Activated T-helper 2 cell treated with anti-CD3 and anti-CD28 coated beads, Interferon-gamma antibody, Interleukin-2, Interleukin-4, amounts not matched to agents 10 μg/mL and 5 μg/mL and 100 μg/mL, durations not matched to agents 14 hours and 24 hours and 36 hours (primary cell): Measurements from ENCODE around the gene MED12L. TPM values are rescaled to one million over a fixed set of nuclear protein-coding genes. Genes with fewer than 3 reads are reported as not detected.
"Not testable (repeated sequence)": the region's sequence is repeated elsewhere in the genome, so short reads cannot be mapped to it uniquely, and the experiment has no call there.

Experiments used
- DNase-seq: peaks from one replicate; pipeline ENCODE4 v3.0.0; 2021; ENCODE audit warnings: low spot score
- H3K27ac Mint-ChIP-seq: one replicate; pipeline ENCODE4 v1.8.0; 2021; ENCODE audit warnings: mixed read lengths
- H3K27me3 Mint-ChIP-seq: one replicate; pipeline ENCODE4 v1.8.0; 2021; ENCODE audit warnings: low read depth, mixed read lengths
- H3K36me3 Mint-ChIP-seq: one replicate; pipeline ENCODE4 v1.8.0; 2021; ENCODE audit warnings: low read depth, mixed read lengths
- H3K4me1 Mint-ChIP-seq: one replicate; pipeline ENCODE4 v1.8.0; 2021; ENCODE audit warnings: low read depth, mixed read lengths
- H3K4me3 Mint-ChIP-seq: one replicate; pipeline ENCODE4 v1.8.0; 2021; ENCODE audit warnings: low read depth, mild to moderate bottlenecking, moderate library complexity, mixed read lengths
- H3K9me3 Mint-ChIP-seq: one replicate; pipeline ENCODE4 v1.8.0; 2021; ENCODE audit warnings: mixed read lengths
- intact Hi-C: fragments of 100-400 bp; cut with micrococcal nuclease; formaldehyde crosslinking; loops from one replicate; pipeline ENCODE4 v1.15.1; 2023
- total RNA-seq: library from RNA; stranded (reverse); gene quantifications from 2 replicates; pipeline ENCODE4 v1.2.3, GENCODE V29; 2022

MED12L gene
- total RNA-seq, 1 donor from 2014 or later: 8.7 TPM

DNA sequence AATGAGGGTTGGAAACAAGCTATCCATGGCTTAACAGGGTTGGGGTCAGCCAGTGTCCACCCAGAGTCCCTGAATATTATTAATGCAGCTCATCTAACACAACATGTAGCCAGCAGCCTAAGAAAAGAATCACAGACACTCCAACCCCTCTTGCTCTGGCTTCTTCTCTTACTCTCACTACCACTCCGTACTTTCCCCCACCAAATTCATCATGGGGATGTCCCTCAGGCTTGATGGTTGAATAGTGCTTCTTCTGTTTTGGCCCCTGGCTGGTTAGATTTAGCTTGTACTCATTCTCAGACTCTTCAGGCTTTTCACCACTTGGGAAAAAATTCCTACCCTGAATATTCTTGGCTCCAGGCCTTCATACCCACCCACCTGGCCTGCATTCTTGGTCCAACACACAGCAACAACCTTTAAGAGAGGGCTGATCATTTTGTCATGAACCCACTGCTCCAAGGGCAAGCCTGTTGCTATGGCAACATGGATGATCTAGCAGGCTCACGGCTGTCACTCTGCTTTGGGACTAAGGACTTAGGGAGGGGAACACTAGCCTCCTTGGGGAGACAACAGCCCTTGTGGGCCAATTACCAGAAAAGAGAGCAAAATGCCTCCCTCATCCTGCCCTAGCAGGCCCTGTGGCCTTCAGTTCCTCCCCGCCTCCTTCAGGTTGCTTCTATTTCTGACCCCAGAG, 9.4 kb upstream of the MED12L start:
- no peaks in the 10 kb centered on the region for H3K36me3 Mint-ChIP-seq
- DNase-seq: no peak
- H3K4me3 Mint-ChIP-seq: no peak overlapping the region
- peaks cover 19% of the 10 kb centered on the region for H3K27me3 Mint-ChIP-seq
- no peaks in the 10 kb centered on the region for H3K4me1 Mint-ChIP-seq
- intact Hi-C loops: no loop called here
- H3K27ac Mint-ChIP-seq: no peak overlapping the region
- no peaks in the 10 kb centered on the region for H3K9me3 Mint-ChIP-seq

DNA sequence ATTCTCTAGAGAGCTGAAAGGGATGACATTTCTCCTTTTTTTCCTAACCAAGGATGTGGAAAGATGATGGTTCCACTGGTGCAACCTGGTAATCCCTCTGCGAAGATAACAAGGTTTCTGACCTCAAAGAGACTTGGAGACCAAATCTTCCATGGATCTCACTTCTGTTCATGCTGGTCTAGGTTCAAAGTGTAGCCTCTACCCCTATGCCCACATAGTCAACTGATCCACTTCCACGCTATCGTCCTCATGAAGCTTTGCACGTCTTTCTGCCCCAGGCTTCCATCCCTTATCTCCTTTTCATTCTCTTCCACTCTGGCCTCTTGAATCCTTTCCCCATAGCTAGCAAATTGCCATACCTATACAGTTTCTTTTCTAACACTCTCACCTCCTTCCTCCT, 8.8 kb upstream of the MED12L start:
- H3K36me3 Mint-ChIP-seq: no peaks in the 10 kb centered on the region
- H3K27ac Mint-ChIP-seq: no peak overlapping the region
- H3K4me1 Mint-ChIP-seq: no peaks in the 10 kb centered on the region
- H3K4me3 Mint-ChIP-seq: no peak overlapping the region
- no peaks in the 10 kb centered on the region for H3K9me3 Mint-ChIP-seq
- DNase-seq: no peak
- intact Hi-C loops: no loop called here
- peaks cover 17% of the 10 kb centered on the region for H3K27me3 Mint-ChIP-seq

DNA sequence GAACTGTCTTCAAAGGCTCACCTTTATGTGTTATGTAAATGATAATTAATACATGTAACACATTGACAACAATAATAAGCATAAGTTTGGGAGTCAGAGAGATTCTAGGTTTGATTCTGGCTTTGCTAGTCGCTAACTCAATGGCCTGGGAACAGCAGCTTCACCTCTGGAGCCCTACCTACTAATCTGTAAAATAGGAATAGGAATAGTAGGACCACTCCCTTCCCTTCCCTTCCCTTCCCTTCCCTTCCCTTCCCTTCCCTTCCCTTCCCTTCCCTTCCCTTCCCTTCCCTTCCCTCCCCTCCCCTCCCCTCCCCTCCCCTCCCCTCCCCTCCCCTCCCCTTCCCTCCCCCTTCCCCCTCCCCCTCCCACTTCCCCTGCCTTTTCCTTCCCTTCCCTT, 4.4 kb upstream of the MED12L start:
- intact Hi-C loops: loop anchor here (10.0 kb wide), 3 partner anchors 204 to 666 kb away; no protein-coding TSS in a partner anchor

DNA sequence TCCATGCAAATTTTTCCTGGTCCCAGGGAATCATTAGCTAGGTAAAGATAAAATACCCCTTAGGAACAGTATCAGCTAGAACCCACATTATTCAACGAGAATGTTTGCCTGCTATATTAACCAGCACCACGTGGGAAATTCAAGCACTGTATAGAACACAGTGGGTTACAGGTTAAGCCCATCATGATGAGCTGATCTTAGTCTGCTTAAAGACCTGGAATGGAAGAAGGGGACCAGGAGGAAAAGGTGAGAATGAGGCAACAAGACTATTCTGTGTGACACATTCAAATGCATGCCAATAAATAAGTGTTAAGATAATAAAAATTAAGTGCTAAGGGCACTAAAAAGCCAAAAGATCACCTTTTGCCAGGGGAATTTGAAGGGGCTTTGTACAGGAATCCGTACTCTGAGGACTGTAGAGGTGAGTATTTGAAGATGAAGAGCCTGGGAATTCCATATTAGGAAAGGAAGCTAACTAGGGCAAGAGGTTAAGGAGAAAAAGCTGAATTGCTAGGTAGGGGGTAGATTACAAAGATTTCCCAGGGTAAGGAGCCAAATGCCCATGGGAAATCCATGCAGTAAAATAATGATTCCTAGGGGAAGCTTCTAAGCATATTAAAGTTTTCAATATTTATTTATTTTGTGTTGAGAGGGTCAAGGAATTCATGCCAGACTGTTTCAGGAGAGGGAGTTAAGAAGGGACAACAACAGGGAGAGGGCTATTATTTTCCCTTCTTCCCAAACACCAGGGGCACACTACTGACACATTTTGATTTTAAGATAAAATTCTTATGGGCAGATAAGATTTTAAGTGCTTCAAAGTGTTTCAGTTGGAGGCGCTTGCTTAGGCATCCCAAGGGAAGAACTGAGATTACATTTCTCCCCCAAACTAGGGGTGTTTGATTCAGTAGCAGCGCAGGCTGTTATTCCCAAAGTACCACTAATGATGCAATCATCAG, 2.3 kb upstream of the MED12L start:
- Mint-ChIP-seq H3K27ac (no peak overlapping the region), H3K4me1 (peaks cover 11% of the 10 kb centered on the region), H3K36me3 (no peaks in the 10 kb centered on the region), H3K27me3 (peaks cover 59% of the 10 kb centered on the region), H3K9me3 (no peaks in the 10 kb centered on the region), H3K4me3 (peak overlapping the region; percentile 30)
- intact Hi-C loops: loop anchor here (10.0 kb wide), 3 partner anchors 202 to 668 kb away; no protein-coding TSS in a partner anchor
- DNase-seq: no peak

More for the DNA sequence above, 4.4 kb upstream of the MED12L start:
- H3K4me1 Mint-ChIP-seq, H3K4me3 Mint-ChIP-seq, H3K27ac Mint-ChIP-seq, H3K36me3 Mint-ChIP-seq, DNase-seq, H3K9me3 Mint-ChIP-seq: not testable (repeated sequence)
- H3K27me3 Mint-ChIP-seq: peaks cover 46% of the 10 kb centered on the region

DNA sequence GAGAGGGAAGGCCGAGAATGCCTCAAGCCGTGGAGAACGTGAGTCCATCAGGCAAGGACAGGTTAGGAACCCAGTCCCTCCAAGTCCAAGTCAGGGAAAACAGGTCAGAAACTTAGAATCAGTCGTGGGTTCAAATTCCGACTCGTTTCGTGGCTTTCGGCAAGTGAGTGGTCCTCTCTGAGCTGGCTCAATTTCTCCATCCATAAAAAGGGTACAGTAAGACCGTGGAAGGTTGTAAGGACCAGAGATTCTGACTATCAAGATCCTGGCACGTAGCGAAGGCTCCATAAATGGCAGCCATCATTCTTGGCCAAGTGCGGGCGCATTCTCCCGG, 604 bp upstream of the MED12L start:
- peaks cover 56% of the 10 kb centered on the region for H3K27me3 Mint-ChIP-seq
- intact Hi-C loops: loop anchor here (5.0 to 10.0 kb wide), 8 partner anchors 142 to 670 kb away; partner anchors contain the start of genes EIF2A and SERP1
- H3K36me3 Mint-ChIP-seq: no peaks in the 10 kb centered on the region
- H3K9me3 Mint-ChIP-seq: no peaks in the 10 kb centered on the region
- DNase-seq: no peak
- peaks cover 11% of the 10 kb centered on the region for H3K4me1 Mint-ChIP-seq
- no peak overlapping the region for H3K27ac Mint-ChIP-seq
- peak overlapping the region; percentile 64 for H3K4me3 Mint-ChIP-seq

DNA sequence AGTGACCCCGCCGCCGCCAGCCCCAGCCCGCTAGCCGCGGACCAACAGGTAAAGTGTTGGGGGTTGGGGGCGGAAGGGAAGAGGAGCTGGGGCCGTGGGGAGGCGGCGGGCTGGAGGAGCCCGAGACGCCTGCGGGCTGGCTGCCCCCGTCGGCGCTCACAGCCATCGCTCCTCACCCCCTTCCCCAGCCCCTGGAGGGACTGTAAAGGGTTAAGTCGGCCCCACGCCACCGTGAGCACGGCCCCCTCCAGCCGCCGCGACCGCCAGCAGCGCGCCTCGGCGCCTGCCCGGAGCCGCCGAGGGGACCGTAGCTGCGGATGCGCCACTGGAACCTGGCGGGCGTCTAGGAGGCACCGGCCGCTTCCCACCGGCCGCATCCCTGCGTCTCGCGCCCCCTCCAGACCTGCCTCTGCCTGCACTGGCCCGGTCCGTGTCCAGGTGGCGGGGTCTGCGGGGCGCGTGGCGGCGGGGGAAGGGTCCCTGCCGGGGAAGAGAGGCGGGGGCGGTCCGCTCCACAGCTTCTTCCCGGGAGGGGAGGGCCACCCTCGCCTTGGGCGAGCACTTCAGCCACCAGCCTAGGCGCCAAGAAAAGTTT, 522 bp downstream of the MED12L start:
- peak overlapping the region; percentile 86 for H3K4me3 Mint-ChIP-seq
- peaks cover 52% of the 10 kb centered on the region for H3K27me3 Mint-ChIP-seq
- H3K36me3 Mint-ChIP-seq: no peaks in the 10 kb centered on the region
- peak; percentile 17 for DNase-seq
- no peaks in the 10 kb centered on the region for H3K9me3 Mint-ChIP-seq
- no peak overlapping the region for H3K27ac Mint-ChIP-seq
- peaks cover 11% of the 10 kb centered on the region for H3K4me1 Mint-ChIP-seq
- intact Hi-C loops: loop anchor here (1.0 to 10.0 kb wide), 10 partner anchors 49 to 671 kb away; partner anchors contain the start of genes EIF2A and SERP1

DNA sequence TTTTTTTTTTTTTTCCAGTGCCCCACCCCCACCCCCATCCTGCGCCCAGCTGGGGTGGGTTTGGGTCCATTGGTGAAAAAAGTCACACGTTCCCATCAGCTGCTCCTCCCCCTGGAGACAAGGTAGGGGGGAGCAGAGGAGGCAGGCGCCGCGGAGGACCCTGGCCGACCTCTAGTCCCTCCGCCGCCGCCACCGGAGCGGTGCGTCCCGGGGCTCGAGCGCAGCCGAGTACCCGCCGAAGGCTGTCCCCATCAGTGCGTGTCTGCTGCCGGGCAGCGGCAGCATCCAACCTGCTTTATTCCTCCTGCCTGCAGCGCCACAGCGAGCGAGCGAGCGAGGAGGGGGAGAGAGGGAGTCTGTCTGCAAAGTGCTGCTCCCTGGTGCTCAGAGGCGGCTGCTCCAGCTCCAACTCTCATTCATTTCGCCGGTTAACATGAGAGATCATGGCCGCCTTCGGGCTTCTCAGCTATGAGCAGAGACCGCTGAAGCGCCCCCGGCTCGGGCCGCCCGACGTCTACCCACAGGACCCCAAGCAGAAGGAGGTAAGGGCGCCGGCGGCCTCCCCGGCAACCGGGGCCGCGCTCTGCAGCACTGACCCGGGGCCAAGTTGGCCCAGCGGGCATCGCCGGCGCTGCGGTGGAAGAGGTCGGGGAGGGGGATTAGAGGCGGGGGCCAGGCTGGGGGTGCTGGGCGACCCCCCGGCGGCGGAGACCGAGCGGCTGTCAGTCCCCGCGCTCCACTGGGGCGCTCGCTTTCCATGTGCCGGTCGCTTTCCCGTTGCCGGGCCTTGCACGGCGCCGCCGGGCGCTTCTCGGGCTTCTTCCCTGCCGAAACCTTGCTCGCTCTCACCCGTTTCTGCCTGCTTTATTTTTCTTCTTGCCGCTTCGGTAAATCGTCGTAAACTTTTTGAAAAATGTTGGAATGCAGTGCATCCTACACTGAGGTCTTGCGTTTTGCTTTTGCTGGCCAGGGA, 1.3 kb downstream of the MED12L start:
- Mint-ChIP-seq H3K9me3 (no peaks in the 10 kb centered on the region), H3K4me1 (peaks cover 11% of the 10 kb centered on the region), H3K27ac (peak overlapping the region; percentile 46), H3K36me3 (no peaks in the 10 kb centered on the region), H3K27me3 (peaks cover 52% of the 10 kb centered on the region), H3K4me3 (peak overlapping the region; percentile 86)
- intact Hi-C loops: loop anchor here (1.0 to 10.0 kb wide), 10 partner anchors 49 to 672 kb away; partner anchors contain the start of genes EIF2A and SERP1
- peak; percentile 67 for DNase-seq

DNA sequence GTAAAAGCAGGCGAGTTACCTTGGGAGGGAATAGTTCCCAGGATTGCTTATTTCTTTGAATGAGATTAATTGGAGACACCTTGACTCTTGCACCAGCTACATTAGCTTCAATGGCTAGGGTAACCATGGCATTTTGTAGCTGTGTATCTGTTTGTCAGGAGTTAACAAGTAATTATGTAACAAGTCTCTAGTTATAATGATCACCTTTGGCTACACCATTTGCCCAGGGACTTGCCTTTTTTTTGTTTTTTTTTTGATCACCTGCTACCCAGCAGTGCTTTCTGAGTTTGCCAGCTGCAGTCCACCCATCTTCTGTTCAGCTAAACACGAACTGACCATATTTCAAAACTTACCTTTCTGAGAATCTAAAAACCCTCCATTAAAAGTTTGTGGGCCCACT, 2.2 kb downstream of the MED12L start:
- no peaks in the 10 kb centered on the region for H3K36me3 Mint-ChIP-seq
- H3K27ac Mint-ChIP-seq: no peak overlapping the region
- H3K9me3 Mint-ChIP-seq: no peaks in the 10 kb centered on the region
- H3K4me1 Mint-ChIP-seq: peaks cover 13% of the 10 kb centered on the region
- intact Hi-C loops: loop anchor here (5.0 to 10.0 kb wide), 8 partner anchors 140 to 673 kb away; partner anchors contain the start of genes EIF2A and SERP1
- H3K27me3 Mint-ChIP-seq: peaks cover 47% of the 10 kb centered on the region
- DNase-seq: no peak
- peak overlapping the region; percentile 80 for H3K4me3 Mint-ChIP-seq

DNA sequence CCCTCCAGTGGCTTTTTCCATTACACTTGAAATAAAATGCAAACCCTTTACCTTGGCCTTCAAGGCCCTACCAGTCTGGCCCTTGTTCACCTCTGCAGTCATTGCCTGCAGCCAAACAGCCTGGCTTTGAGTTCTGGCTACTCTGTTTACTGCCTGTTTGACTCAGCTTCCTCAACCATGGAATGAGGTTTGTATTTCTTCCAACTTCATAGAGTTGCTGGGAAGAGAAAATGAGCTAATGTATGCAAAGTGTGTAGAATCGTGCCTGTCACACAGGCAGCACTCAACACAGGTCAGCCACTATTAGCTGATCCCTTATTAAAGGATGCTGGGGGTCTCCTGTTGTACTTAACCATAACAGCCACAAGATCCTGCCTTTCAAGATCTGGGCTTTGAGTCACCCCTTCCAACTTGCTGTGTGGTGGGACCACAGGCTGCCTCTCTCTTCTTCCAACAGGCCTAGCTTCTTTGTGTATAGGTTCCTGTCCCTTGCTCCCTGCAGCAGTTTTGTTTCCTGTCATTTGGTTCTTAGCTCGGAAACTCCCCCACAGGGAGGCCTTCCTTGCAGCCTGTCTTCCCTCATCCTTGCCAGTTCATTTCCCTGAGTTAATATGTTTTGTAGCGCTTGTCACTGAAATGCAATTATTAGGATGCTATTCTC, 6.4 kb downstream of the MED12L start:
- H3K9me3 Mint-ChIP-seq: no peaks in the 10 kb centered on the region
- H3K36me3 Mint-ChIP-seq: no peaks in the 10 kb centered on the region
- no peak for DNase-seq
- H3K4me3 Mint-ChIP-seq: no peak overlapping the region
- H3K27ac Mint-ChIP-seq: no peak overlapping the region
- H3K27me3 Mint-ChIP-seq: peaks cover 33% of the 10 kb centered on the region
- intact Hi-C loops: no loop called here
- H3K4me1 Mint-ChIP-seq: peaks cover 8% of the 10 kb centered on the region

DNA sequence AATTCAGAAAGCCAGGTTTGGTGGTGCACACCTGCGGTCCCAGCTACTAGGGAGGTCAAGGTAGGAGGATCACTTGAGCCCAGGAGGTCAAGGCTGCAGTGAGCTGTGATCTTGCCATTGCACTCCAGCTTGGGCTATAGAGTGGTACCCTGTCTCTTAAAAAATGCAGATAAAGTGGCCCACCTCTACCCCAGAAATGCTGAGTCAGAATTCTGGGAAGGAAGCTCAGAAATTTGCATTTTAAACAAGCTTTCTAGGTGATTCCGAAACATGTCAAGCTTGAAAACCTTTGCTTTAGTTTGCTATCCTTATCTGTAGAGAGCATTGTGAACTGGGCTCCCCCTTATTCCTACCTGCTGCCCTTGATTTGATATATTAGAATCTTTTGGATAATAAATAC, 7.7 kb downstream of the MED12L start:
- Mint-ChIP-seq H3K27me3 (peaks cover 25% of the 10 kb centered on the region), H3K9me3 (no peaks in the 10 kb centered on the region), H3K4me3 (no peak overlapping the region), H3K36me3 (no peaks in the 10 kb centered on the region), H3K4me1 (peaks cover 4% of the 10 kb centered on the region), H3K27ac (no peak overlapping the region)
- no peak for DNase-seq
- intact Hi-C loops: no loop called here

DNA sequence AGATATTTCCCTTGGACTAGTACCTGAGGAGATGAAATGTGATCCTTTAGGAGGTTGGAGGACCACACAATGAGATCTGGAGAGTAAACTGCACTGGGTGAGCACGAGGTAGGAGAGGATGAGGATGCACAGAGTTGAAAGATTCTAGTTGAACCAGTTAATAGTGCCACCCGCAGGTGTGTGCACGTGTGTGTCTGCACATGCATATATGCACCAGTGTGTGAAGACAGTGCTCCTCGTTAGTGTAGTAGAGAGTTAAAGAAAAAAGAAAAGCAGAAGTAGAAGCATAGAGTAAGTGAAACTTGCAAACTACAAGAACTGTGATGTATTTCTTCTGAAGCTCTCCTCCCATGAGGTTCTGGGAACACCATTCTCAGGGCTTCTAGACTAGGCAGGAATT, 8.4 kb downstream of the MED12L start:
- intact Hi-C loops: no loop called here
- no peaks in the 10 kb centered on the region for H3K36me3 Mint-ChIP-seq
- H3K9me3 Mint-ChIP-seq: peaks cover 3% of the 10 kb centered on the region
- no peak for DNase-seq
- H3K27me3 Mint-ChIP-seq: peaks cover 17% of the 10 kb centered on the region
- H3K27ac Mint-ChIP-seq: no peak overlapping the region
- H3K4me3 Mint-ChIP-seq: no peak overlapping the region
- peaks cover 4% of the 10 kb centered on the region for H3K4me1 Mint-ChIP-seq
